ENCODE data around the gene RALGPS2.

DNA sequence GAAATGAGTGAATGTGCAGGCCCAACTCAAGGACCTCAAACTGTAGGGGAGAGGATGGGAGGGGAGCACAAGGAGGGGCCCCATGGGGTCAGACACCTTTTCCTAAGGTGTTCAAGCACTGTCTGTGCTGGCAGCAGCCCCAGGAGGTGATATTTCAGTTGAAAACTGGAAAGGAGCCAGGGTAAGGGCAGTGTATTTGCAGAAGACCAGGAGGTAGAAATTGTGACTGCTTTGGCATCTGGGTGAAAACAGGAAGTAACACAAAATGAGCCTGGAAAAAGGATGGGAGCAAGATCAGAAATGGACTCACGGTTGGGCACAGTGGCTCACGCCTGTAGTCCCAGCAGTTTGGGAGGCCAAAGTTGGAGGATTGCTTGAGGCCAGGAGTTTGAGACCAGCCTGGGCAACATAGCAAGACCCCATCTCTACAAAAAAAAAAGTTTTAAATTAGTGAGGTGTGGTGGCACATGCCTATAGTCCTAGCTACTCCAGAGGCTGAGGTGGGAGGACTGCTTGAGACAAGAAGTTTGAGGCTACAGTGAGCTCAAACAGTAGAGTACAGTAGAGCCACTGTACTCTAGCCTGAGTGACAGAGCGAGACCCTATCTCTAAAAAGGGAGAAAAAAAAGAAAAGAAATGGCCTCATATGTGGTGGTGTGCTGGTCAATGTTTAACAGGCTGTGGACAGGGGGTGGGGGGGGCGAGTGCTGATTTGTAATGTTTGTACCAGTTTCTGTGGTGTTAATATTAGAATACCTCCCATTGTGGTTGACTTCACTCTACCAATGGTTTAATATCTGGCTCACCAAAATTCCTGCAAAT, 222.0 kb downstream of the RALGPS2 start:
- TF ChIP-seq, protein P1, sequence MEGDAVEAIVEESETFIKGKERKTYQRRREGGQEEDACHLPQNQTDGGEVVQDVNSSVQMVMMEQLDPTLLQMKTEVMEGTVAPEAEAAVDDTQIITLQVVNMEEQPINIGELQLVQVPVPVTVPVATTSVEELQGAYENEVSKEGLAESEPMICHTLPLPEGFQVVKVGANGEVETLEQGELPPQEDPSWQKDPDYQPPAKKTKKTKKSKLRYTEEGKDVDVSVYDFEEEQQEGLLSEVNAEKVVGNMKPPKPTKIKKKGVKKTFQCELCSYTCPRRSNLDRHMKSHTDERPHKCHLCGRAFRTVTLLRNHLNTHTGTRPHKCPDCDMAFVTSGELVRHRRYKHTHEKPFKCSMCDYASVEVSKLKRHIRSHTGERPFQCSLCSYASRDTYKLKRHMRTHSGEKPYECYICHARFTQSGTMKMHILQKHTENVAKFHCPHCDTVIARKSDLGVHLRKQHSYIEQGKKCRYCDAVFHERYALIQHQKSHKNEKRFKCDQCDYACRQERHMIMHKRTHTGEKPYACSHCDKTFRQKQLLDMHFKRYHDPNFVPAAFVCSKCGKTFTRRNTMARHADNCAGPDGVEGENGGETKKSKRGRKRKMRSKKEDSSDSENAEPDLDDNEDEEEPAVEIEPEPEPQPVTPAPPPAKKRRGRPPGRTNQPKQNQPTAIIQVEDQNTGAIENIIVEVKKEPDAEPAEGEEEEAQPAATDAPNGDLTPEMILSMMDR (IDR thresholded peaks at IDR 0.05), result no peak
- TF ChIP-seq EP300 (IDR thresholded peaks at IDR 0.05) (no peak), POLR2A (IDR thresholded peaks at IDR 0.05) (no peak), POLR2AphosphoS5 (IDR thresholded peaks at IDR 0.05) (no peak)

All from upper lobe of left lung (tissue), 4 donors.